Uterus (tissue), 2 donors: ENCODE data around the gene ZFAND2B.

Experiments
- POLR2A ChIP-seq, 2 donors: fragments of 450-650 bp; IDR thresholded peaks; one replicate each; pipeline ENCODE4 v1.6.1; 2016; ENCODE audit warnings: antibody characterized with exemption in 2 of 2, mild to moderate bottlenecking in 1 of 2, moderate library complexity in 1 of 2
- TF ChIP-seq, protein P1 (sequence below), 4 experiments: fragments of 200-600 bp in 2 of 4; fragments of 450-650 bp in 2 of 4; sonication (generic) in 2 of 4; IDR thresholded peaks; one replicate each; pipeline ENCODE4 v1.5.1; 2016 to 2019; ENCODE audit warnings: antibody characterized with exemption in 4 of 4, mild to moderate bottlenecking in 2 of 4, moderate library complexity in 1 of 4

DNA sequence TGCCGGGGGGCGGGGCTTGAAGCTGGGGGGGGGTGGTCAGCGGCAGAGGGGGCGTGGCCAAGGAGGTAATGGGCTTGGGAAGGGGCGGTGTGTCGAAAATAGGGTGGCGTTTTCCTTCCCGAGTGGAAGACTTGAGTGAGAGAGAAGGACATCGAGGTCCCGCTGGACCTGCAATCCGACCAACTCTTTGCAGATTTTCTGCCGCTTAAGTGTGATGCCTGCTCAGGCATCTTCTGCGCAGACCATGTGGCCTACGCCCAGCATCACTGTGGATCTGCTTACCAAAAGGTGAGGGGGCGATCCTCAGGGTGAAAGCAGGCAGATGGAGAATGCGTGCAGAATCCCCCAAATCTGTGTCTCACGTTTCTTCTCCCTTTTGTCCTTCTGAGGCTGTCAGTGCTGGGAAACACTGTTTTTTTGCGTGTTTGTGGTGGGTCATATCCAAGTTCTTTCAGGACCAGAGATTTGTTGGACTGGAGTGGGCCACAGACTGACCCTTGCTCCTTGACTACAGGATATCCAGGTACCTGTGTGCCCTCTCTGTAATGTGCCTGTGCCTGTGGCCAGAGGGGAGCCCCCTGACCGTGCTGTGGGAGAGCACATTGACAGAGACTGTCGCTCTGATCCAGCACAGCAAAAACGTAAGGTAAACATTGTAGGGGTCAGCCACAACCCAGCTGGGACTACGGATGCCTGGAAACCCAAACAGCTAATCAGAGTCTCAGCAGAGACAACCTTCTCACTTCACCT is 727 bp downstream of the ZFAND2B start:
- TF ChIP-seq, protein P1, sequence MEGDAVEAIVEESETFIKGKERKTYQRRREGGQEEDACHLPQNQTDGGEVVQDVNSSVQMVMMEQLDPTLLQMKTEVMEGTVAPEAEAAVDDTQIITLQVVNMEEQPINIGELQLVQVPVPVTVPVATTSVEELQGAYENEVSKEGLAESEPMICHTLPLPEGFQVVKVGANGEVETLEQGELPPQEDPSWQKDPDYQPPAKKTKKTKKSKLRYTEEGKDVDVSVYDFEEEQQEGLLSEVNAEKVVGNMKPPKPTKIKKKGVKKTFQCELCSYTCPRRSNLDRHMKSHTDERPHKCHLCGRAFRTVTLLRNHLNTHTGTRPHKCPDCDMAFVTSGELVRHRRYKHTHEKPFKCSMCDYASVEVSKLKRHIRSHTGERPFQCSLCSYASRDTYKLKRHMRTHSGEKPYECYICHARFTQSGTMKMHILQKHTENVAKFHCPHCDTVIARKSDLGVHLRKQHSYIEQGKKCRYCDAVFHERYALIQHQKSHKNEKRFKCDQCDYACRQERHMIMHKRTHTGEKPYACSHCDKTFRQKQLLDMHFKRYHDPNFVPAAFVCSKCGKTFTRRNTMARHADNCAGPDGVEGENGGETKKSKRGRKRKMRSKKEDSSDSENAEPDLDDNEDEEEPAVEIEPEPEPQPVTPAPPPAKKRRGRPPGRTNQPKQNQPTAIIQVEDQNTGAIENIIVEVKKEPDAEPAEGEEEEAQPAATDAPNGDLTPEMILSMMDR (IDR thresholded peaks at IDR 0.05) = no peak
- TF ChIP-seq POLR2A (IDR thresholded peaks at IDR 0.05) = no peak
